H9 (cell line): Measurements from ENCODE around the gene XPO1. TPM values are rescaled to one million over a fixed set of nuclear protein-coding genes. Genes with fewer than 3 reads are reported as not detected.
A peak's percentile ranks its signal among the peaks of the same experiment; 100 is the strongest.
"Not testable (repeated sequence)": the region's sequence is repeated elsewhere in the genome, so short reads cannot be mapped to it uniquely, and the experiment has no call there.

Experiments used
- DNase-seq: peaks from one replicate; pipeline ENCODE4 v3.0.0-alpha.2; 2017
- H2AFZ ChIP-seq: one replicate; pipeline ENCODE4 v1.6.1; 2013; ENCODE audit warnings: mild to moderate bottlenecking, low read length, control low read depth, moderate library complexity
- H2AK5ac ChIP-seq: 2 replicates; pipeline ENCODE4 v1.6.1; 2013; ENCODE audit warnings: low read length, control low read depth, mixed read lengths; ENCODE audit not compliant: insufficient read length
- H2BK120ac ChIP-seq: one replicate; pipeline ENCODE4 v1.6.1; 2013; ENCODE audit warnings: low read depth, mild to moderate bottlenecking, low read length, control low read depth, inconsistent platforms; ENCODE audit not compliant: poor library complexity, severe bottlenecking
- H2BK12ac ChIP-seq: 2 replicates; pipeline ENCODE4 v1.6.1; 2013; ENCODE audit warnings: low read length, control low read depth, mixed read lengths, low read depth; ENCODE audit not compliant: insufficient read length
- H2BK15ac ChIP-seq: 2 replicates; pipeline ENCODE4 v1.6.1; 2013; ENCODE audit warnings: low read depth, low read length, control low read depth
- H2BK20ac ChIP-seq: one replicate; pipeline ENCODE4 v1.6.1; 2013; ENCODE audit warnings: low read depth, mild to moderate bottlenecking, low read length, control low read depth, inconsistent platforms; ENCODE audit not compliant: poor library complexity, severe bottlenecking
- H2BK5ac ChIP-seq: 2 replicates; pipeline ENCODE4 v1.6.1; 2013; ENCODE audit warnings: low read length, control low read depth, mixed read lengths; ENCODE audit not compliant: insufficient read length
- H3K14ac ChIP-seq: 2 replicates; pipeline ENCODE4 v1.6.1; 2013; ENCODE audit warnings: low read length, control low read depth; ENCODE audit not compliant: insufficient read depth
- H3K18ac ChIP-seq: 2 replicates; pipeline ENCODE4 v1.6.1; 2013; ENCODE audit warnings: low read depth, mild to moderate bottlenecking, mixed read lengths, low read length, control low read depth; ENCODE audit not compliant: insufficient read length
- H3K23ac ChIP-seq: 2 replicates; pipeline ENCODE4 v1.6.1; 2013; ENCODE audit warnings: low read length, control low read depth, mixed read lengths, low read depth; ENCODE audit not compliant: insufficient read length
- H3K23me2 ChIP-seq: 2 replicates; pipeline ENCODE4 v1.6.1; 2013; ENCODE audit warnings: low read depth, mild to moderate bottlenecking, mixed read lengths, low read length, control low read depth; ENCODE audit not compliant: insufficient read length, poor library complexity, severe bottlenecking
- H3K27ac ChIP-seq: 2 replicates; pipeline ENCODE4 v1.5.1; 2013; ENCODE audit warnings: low read length, control low read depth, mixed read lengths, low read depth; ENCODE audit not compliant: insufficient read length
- H3K27me3 ChIP-seq: 2 replicates; pipeline ENCODE4 v1.6.1; 2013; ENCODE audit warnings: low read length, control low read depth, inconsistent platforms; ENCODE audit not compliant: insufficient read depth
- H3K4ac ChIP-seq: 2 replicates; pipeline ENCODE4 v1.6.1; 2013; ENCODE audit warnings: low read depth, mild to moderate bottlenecking, control low read depth, inconsistent platforms, low read length, moderate library complexity
- H3K4me1 ChIP-seq: 2 replicates; pipeline ENCODE4 v1.6.1; 2013; ENCODE audit warnings: low read length, control low read depth, inconsistent platforms; ENCODE audit not compliant: insufficient read depth
- H3K4me2 ChIP-seq: 2 replicates; pipeline ENCODE4 v1.6.1; 2013; ENCODE audit warnings: low read length, control low read depth, mixed read lengths; ENCODE audit not compliant: insufficient read length, insufficient read depth
- H3K56ac ChIP-seq: 2 replicates; pipeline ENCODE4 v1.6.1; 2013; ENCODE audit warnings: low read depth, mild to moderate bottlenecking, mixed read lengths, low read length, control low read depth; ENCODE audit not compliant: insufficient read length
- H3K79me1 ChIP-seq: 2 replicates; pipeline ENCODE4 v1.6.1; 2013; ENCODE audit warnings: low read depth, mild to moderate bottlenecking, moderate library complexity, low read length, control low read depth, inconsistent platforms; ENCODE audit not compliant: insufficient read depth, poor library complexity, severe bottlenecking
- H3K79me2 ChIP-seq: 2 replicates; pipeline ENCODE4 v1.6.1; 2013; ENCODE audit warnings: low read length, control low read depth, inconsistent platforms; ENCODE audit not compliant: insufficient read depth
- H3K9ac ChIP-seq: 2 replicates; pipeline ENCODE4 v1.6.1; 2013; ENCODE audit warnings: low read length, control low read depth, mixed read lengths; ENCODE audit not compliant: insufficient read length; ENCODE audit errors: extremely low read depth
- H3K9me3 ChIP-seq: one replicate; pipeline ENCODE4 v1.6.1; 2013; ENCODE audit warnings: low read depth, low read length, inconsistent platforms; ENCODE audit not compliant: control insufficient read depth
- H3T11ph ChIP-seq: one replicate; pipeline ENCODE4 v1.6.1; 2013; ENCODE audit warnings: mild to moderate bottlenecking, low read length, control low read depth, inconsistent platforms
- H4K20me1 ChIP-seq: one replicate; pipeline ENCODE4 v1.6.1; 2013; ENCODE audit not compliant: control insufficient read depth, insufficient read length, insufficient read depth
- H4K5ac ChIP-seq: 2 replicates; pipeline ENCODE4 v1.6.1; 2013; ENCODE audit warnings: low read depth, mild to moderate bottlenecking, mixed read lengths, low read length, control low read depth; ENCODE audit not compliant: insufficient read length
- H4K8ac ChIP-seq: replicated peaks from 2 replicates; pipeline ENCODE4 v1.6.1; 2013; ENCODE audit warnings: low read length, control low read depth, mixed read lengths, low read depth; ENCODE audit not compliant: insufficient read length
- H4K91ac ChIP-seq: 2 replicates; pipeline ENCODE4 v1.6.1; 2013; ENCODE audit warnings: low read depth, mild to moderate bottlenecking, moderate library complexity, mixed read lengths, low read length, control low read depth; ENCODE audit not compliant: insufficient read length
- H3K27ac Mint-ChIP-seq, 3 experiments: 2 replicates in 2 of 3; 3 replicates in 1 of 3; pipeline ENCODE4 v1.8.0; 2020 to 2021; ENCODE audit warnings: mixed read lengths in 3 of 3, mild to moderate bottlenecking in 1 of 3, moderate library complexity in 1 of 3
- H3K27me3 Mint-ChIP-seq: 2 replicates; pipeline ENCODE4 v1.8.0; 2021; ENCODE audit warnings: low read depth, mild to moderate bottlenecking, moderate library complexity, mixed read lengths
- H3K36me3 Mint-ChIP-seq, 3 experiments: 2 replicates in 2 of 3; 3 replicates in 1 of 3; pipeline ENCODE4 v1.8.0; 2020 to 2021; ENCODE audit warnings: low read depth in 3 of 3, mixed read lengths in 3 of 3; ENCODE audit not compliant: insufficient read depth in 1 of 3
- H3K4me1 Mint-ChIP-seq, 2 experiments: 2 replicates each; pipeline ENCODE4 v1.8.0; 2020; ENCODE audit warnings: mixed read lengths in 2 of 2
- H3K4me3 Mint-ChIP-seq, 2 experiments: 2 replicates in 1 of 2; 3 replicates in 1 of 2; pipeline ENCODE4 v1.8.0; 2020 to 2021; ENCODE audit warnings: mild to moderate bottlenecking in 2 of 2, mixed read lengths in 2 of 2, moderate library complexity in 1 of 2
- H3K9me3 Mint-ChIP-seq, 2 experiments: 2 replicates in 1 of 2; 3 replicates in 1 of 2; pipeline ENCODE4 v1.8.0; 2020; ENCODE audit warnings: mild to moderate bottlenecking in 2 of 2, mixed read lengths in 2 of 2, moderate library complexity in 1 of 2
- WGBS: extraction: QIAGEN DNeasy Blood & Tissue Kit; methylation state at CpG from one replicate; pipeline ENCODE4 v1.1.7; 2013; ENCODE audit warnings: missing lambda C conversion rate, low lambda C conversion rate, mixed read lengths; ENCODE audit not compliant: insufficient read length; ENCODE audit errors: extremely low coverage; 5-methylcytosine and 5-hydroxymethylcytosine counted together
- total RNA-seq: library from RNA; stranded (reverse); gene quantifications from 2 replicates; pipeline ENCODE4 v1.2.1, GENCODE V29; 2021
- TF ChIP-seq, protein P1 (sequence below): fragments of 200-600 bp; sonication (generic); conservative IDR thresholded peaks from 3 replicates; pipeline ENCODE4 v1.8.0; 2021; ENCODE audit warnings: antibody characterized with exemption, mild to moderate bottlenecking

The XPO1 gene
- total RNA-seq, 1 experiment from 2014 or later, result 320 TPM

DNA sequence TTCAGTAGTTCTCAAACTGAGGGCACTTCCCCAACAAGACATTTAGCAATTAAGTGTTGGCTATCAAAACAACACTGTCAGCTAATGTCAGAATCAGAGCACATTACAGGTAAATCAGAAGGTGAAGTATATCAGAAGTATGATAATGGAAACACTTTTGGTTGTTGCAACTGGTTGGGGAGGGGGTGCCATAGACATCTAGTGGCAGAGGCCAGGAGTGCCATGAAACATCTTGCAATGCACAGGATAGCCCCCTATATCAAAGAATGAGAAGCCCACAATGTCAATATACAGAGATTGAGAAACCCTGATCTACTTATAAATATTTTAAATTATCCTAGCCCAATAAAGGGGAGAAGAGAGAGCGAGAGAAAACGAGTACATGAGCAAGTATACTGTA lies 4.9 kb upstream of the XPO1 start:
- Histone ChIP-seq H3K9me3 (no peaks in the 10 kb centered on the region), H3K4me2 (no peak overlapping the region), H3K4ac (no peak overlapping the region), H3K56ac (no peak overlapping the region), H2AK5ac (no peak overlapping the region), H3K27ac (no peak overlapping the region), H3K9ac (no peak overlapping the region), H3K79me2 (no peaks in the 10 kb centered on the region), H2BK15ac (no peak overlapping the region), H3K18ac (no peak overlapping the region), H3K27me3 (no peaks in the 10 kb centered on the region), H2BK12ac (no peak overlapping the region), H3K23me2 (peaks cover 4% of the 10 kb centered on the region), H3T11ph (no peak overlapping the region), H4K8ac (no peak overlapping the region), H3K14ac (no peak overlapping the region), H4K20me1 (no peaks in the 10 kb centered on the region), H2BK5ac (no peak overlapping the region), H3K23ac (no peak overlapping the region), H4K91ac (no peak overlapping the region), H3K4me1 (no peaks in the 10 kb centered on the region), H2AFZ (no peak overlapping the region), H2BK20ac (no peak overlapping the region), H4K5ac (no peak overlapping the region), H3K79me1 (no peaks in the 10 kb centered on the region), H2BK120ac (no peak overlapping the region)
- no peak overlapping the region for H3K27ac Mint-ChIP-seq
- no peak overlapping the region for H3K4me3 Mint-ChIP-seq
- WGBS, result no CpG with 5 or more reads among the region's 2 CpGs
- H3K9me3 Mint-ChIP-seq, result peaks cover under 1 to 2% of the 10 kb centered on the region in 2 experiments; a peak in 2 of 5 replicates
- TF ChIP-seq, protein P1, sequence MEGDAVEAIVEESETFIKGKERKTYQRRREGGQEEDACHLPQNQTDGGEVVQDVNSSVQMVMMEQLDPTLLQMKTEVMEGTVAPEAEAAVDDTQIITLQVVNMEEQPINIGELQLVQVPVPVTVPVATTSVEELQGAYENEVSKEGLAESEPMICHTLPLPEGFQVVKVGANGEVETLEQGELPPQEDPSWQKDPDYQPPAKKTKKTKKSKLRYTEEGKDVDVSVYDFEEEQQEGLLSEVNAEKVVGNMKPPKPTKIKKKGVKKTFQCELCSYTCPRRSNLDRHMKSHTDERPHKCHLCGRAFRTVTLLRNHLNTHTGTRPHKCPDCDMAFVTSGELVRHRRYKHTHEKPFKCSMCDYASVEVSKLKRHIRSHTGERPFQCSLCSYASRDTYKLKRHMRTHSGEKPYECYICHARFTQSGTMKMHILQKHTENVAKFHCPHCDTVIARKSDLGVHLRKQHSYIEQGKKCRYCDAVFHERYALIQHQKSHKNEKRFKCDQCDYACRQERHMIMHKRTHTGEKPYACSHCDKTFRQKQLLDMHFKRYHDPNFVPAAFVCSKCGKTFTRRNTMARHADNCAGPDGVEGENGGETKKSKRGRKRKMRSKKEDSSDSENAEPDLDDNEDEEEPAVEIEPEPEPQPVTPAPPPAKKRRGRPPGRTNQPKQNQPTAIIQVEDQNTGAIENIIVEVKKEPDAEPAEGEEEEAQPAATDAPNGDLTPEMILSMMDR, result peak; percentile 54
- H3K27me3 Mint-ChIP-seq, result no peaks in the 10 kb centered on the region
- no peak for DNase-seq
- peaks cover 7 to 15% of the 10 kb centered on the region in 2 experiments for H3K4me1 Mint-ChIP-seq
- H3K36me3 Mint-ChIP-seq, result peaks cover 0 to 1% (median under 1%) of the 10 kb centered on the region in 3 experiments; a peak in 3 of 7 replicates

DNA sequence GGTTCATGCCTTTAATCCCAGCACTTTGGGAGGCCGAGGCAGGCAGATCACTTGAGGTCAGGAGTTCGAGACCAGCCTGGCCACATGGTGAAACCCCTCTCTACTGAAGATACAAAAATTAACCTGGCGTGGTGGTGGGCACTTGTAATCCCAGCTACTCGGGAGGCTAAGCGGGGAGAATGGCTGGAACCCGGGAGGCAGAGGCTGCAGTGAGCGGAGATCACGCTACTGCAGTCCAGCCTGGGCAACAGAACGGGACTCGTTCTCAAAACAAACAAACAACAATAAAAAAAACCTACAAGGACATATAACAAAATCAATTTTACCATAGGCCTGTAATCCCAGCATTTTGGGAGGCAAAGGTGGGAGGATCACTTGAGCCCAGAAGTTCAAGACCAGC lies 2.0 kb upstream of the XPO1 start:
- H3K4me3 Mint-ChIP-seq, result peak overlapping the region in 1 of 2 experiments; percentile 32; a peak in 1 of 5 replicates
- not testable (repeated sequence) for H2AFZ ChIP-seq, H3K27ac ChIP-seq

More for the DNA sequence above, 2.0 kb upstream of the XPO1 start:
- H3K14ac ChIP-seq, H4K20me1 ChIP-seq, H3K18ac ChIP-seq, DNase-seq, H3K4me1 ChIP-seq, H3K4ac ChIP-seq, H2BK120ac ChIP-seq, H3K23ac ChIP-seq, H2BK5ac ChIP-seq, H3K23me2 ChIP-seq, H3K27me3 ChIP-seq, H3T11ph ChIP-seq, H3K56ac ChIP-seq, H4K8ac ChIP-seq, H2BK12ac ChIP-seq, H2BK15ac ChIP-seq, H4K91ac ChIP-seq, H3K27me3 Mint-ChIP-seq, H4K5ac ChIP-seq, H2AK5ac ChIP-seq, H3K9ac ChIP-seq, H3K4me2 ChIP-seq, H2BK20ac ChIP-seq, H3K9me3 ChIP-seq, H3K79me1 ChIP-seq: not testable (repeated sequence)
- peak overlapping the region; percentile 61 to 100 (median 67); a peak in 4 of 7 replicates for H3K27ac Mint-ChIP-seq
- peaks cover 14% of the 10 kb centered on the region for H3K79me2 ChIP-seq
- peaks cover 8 to 17% of the 10 kb centered on the region in 2 experiments for H3K4me1 Mint-ChIP-seq
- H3K9me3 Mint-ChIP-seq, result peaks cover 8 to 11% of the 10 kb centered on the region in 2 experiments
- peaks cover 12 to 20% (median 16%) of the 10 kb centered on the region in 3 experiments for H3K36me3 Mint-ChIP-seq
- WGBS, result no CpG with 5 or more reads among the region's 10 CpGs
